ENCODE results near the gene PPP1R14B. TPM values are rescaled to one million over a fixed set of nuclear protein-coding genes. Genes with fewer than 3 reads are reported as not detected.

The PPP1R14B gene
- total and polyA plus RNA-seq, 2 of the 13 experiments (the other 11 are each of a cell fraction or from before 2014, with no cell fraction given): 110 to 148 TPM

DNA sequence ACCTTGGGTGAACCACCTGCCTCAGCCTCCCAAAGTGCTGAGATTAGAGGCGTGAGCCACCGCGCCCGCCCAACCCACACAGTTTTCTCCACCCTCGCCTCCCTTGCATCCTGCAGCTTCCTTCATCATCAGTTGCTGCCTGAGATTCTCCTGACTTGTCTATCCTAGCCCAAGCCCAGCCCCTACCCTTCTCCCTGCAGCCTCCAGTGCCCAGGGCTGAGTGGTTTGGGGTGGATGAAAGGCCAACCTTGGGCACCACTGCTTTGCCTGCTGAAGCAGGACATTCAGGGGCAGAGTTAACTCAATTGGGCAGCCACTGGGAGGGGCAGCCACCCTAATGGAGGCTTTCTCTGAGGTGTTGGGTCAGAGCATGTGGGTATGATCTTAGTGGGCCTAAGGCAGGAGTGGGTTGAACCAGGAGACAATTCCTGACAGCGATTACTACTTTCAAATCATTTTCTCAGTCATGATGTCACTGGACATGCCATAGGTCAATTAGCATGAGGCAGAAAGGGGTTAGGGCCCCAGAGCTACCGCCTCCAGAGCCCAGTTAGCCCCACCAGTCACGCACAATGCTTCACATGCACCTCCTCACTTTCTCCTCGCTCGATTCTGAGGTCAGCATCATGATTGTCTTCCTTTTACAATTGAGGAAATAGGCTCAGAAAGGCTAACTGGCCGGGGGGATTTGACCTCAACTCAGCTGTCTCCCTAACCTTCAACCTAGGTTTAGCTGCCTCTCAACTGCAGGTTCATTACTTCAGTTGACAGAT is 6.9 kb downstream of the PPP1R14B start (continued):
- TF ChIP-seq ZBTB46 (CRISPR knock-in tag; IDR thresholded peaks at IDR 0.05; ENCODE audit: borderline replicate concordance) (no peak), ZNF780A (CRISPR knock-in tag; IDR thresholded peaks at IDR 0.05) (peak; percentile 55; the same call in 1 of the 2 replicates), ARHGAP35 (CRISPR knock-in tag; IDR thresholded peaks at IDR 0.05; ENCODE audit: borderline replicate concordance) (no peak), ATF4 (CRISPR knock-in tag; IDR thresholded peaks at IDR 0.05) (0 out of 4 replicates have a peak, but pooled peaks of 1 of the 2 experiments have one; percentile 12), JUNB (CRISPR knock-in tag; IDR thresholded peaks at IDR 0.05; ENCODE audit: borderline replicate concordance) (0 out of 2 replicates have a peak, but pooled peaks have one; percentile 12), E2F1 (CRISPR knock-in tag; IDR thresholded peaks at IDR 0.05) (no peak), ELF1 (CRISPR knock-in tag; IDR thresholded peaks at IDR 0.05) (no peak), ATF3 (CRISPR knock-in tag; IDR thresholded peaks at IDR 0.05) (no peak), AKAP8 (CRISPR knock-in tag; IDR thresholded peaks at IDR 0.05) (no peak), ZBTB3 (CRISPR knock-in tag; IDR thresholded peaks at IDR 0.05; ENCODE audit: borderline replicate concordance, low read depth) (no peak)

Measured in HepG2 (cell line).